SU-DHL-6 (cell line): ENCODE data around the gene GARRE1.

Experiments
- CTCF ChIP-seq: fragments of 200-600 bp; sonication (generic); IDR thresholded peaks from one replicate; pipeline ENCODE4 v1.5.1; 2017; ENCODE audit warnings: antibody characterized with exemption, mild to moderate bottlenecking, low read length, moderate library complexity; ENCODE audit not compliant: insufficient read depth, poor library complexity, severe bottlenecking
- EZH2phosphoT487 ChIP-seq: fragments of 200-600 bp; sonication (generic), shearing (Covaris generic); conservative IDR thresholded peaks from 2 replicates; pipeline ENCODE4 v1.6.1; 2018; ENCODE audit warnings: mild to moderate bottlenecking, antibody characterized with exemption, low read length, moderate library complexity, mixed read lengths

- TF ChIP-seq CTCF, result no peak
- no peak for TF ChIP-seq EZH2phosphoT487
Measured at GRCh38 chr19:34260771-34261173, 6.4 kb downstream of the GARRE1 start.
